ENCODE measurements around the gene RGP1. TPM values are rescaled to one million over a fixed set of nuclear protein-coding genes. Genes with fewer than 3 reads are reported as not detected.
A peak's percentile ranks its signal among the peaks of the same experiment; 100 is the strongest.

The RGP1 gene
- total and polyA plus RNA-seq, 9 of the 15 experiments (the other 6 are each of a cell fraction or from before 2014, with no cell fraction given), result 0.42 to 13.8 (median 6.7) TPM

DNA sequence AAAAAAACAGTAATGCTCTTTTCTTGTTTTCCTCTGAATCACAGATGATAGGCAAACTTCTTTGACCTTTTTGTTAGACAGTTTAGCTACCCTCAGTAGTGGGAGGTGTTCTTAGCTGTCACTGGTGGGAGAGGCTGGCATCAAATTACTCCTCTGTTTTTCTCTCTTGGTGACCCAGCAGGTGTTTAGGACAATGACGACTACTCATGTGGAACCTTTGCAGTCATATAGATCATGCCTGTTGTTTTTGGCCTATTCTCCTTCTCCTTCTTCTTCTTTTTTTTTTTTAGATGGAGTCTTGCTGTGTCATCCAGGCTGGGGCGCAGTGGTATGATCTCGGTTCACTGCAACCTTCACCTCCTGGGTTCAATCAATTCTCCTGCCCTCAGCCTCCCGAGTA lies 26.9 kb downstream of the RGP1 start:
- no peak overlapping the region; the same call in 1 of the 2 replicates for H3K4me2 ChIP-seq (ENCODE audit: insufficient read depth, low read length)
- no peak for FAIRE-seq
- TF ChIP-seq TCFL5 (CRISPR knock-in tag; conservative IDR thresholded peaks at IDR 0.05) (no peak), CBX1 (IDR thresholded peaks at IDR 0.05; ENCODE audit: low read depth) (no peak), ZNF584 (CRISPR knock-in tag; IDR thresholded peaks at IDR 0.05; ENCODE audit: low read depth) (no peak), NFE2 (IDR thresholded peaks at IDR 0.05; ENCODE audit: low read depth) (peak; percentile 52; the same call in 1 of the 2 replicates), ZNF778 (CRISPR knock-in tag; IDR thresholded peaks at IDR 0.05) (no peak), FOXM1 (IDR thresholded peaks at IDR 0.05; ENCODE audit: low read depth) (no peak), FOXM1 (CRISPR knock-in tag; IDR thresholded peaks at IDR 0.05; ENCODE audit: low read depth) (no peak), SMAD1 (IDR thresholded peaks at IDR 0.05; ENCODE audit: low read depth, low read length, partially characterized antibody) (no peak), ZNF384 (IDR thresholded peaks at IDR 0.05; ENCODE audit: low read depth, low read length) (peak; percentile 32; the same call in 1 of the 2 replicates), C11orf30 (IDR thresholded peaks at IDR 0.05; ENCODE audit: low read depth) (peak; percentile 40; the same call in 1 of the 2 replicates), ZKSCAN1 (IDR thresholded peaks at IDR 0.05; ENCODE audit: low read depth, low read length) (no peak), TAF9B (IDR thresholded peaks at IDR 0.05; ENCODE audit: partially characterized antibody) (no peak), MBD2 (IDR thresholded peaks at IDR 0.05; ENCODE audit: borderline replicate concordance, low read depth) (no peak)
- TF ChIP-seq, protein P1, sequence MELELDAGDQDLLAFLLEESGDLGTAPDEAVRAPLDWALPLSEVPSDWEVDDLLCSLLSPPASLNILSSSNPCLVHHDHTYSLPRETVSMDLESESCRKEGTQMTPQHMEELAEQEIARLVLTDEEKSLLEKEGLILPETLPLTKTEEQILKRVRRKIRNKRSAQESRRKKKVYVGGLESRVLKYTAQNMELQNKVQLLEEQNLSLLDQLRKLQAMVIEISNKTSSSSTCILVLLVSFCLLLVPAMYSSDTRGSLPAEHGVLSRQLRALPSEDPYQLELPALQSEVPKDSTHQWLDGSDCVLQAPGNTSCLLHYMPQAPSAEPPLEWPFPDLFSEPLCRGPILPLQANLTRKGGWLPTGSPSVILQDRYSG (tag; conservative IDR thresholded peaks at IDR 0.05; ENCODE audit: low read depth), result no peak
- TF ChIP-seq, protein P2, sequence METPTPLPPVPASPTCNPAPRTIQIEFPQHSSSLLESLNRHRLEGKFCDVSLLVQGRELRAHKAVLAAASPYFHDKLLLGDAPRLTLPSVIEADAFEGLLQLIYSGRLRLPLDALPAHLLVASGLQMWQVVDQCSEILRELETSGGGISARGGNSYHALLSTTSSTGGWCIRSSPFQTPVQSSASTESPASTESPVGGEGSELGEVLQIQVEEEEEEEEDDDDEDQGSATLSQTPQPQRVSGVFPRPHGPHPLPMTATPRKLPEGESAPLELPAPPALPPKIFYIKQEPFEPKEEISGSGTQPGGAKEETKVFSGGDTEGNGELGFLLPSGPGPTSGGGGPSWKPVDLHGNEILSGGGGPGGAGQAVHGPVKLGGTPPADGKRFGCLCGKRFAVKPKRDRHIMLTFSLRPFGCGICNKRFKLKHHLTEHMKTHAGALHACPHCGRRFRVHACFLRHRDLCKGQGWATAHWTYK (CRISPR knock-in tag; IDR thresholded peaks at IDR 0.05), result no peak
- TF ChIP-seq, protein P3, sequence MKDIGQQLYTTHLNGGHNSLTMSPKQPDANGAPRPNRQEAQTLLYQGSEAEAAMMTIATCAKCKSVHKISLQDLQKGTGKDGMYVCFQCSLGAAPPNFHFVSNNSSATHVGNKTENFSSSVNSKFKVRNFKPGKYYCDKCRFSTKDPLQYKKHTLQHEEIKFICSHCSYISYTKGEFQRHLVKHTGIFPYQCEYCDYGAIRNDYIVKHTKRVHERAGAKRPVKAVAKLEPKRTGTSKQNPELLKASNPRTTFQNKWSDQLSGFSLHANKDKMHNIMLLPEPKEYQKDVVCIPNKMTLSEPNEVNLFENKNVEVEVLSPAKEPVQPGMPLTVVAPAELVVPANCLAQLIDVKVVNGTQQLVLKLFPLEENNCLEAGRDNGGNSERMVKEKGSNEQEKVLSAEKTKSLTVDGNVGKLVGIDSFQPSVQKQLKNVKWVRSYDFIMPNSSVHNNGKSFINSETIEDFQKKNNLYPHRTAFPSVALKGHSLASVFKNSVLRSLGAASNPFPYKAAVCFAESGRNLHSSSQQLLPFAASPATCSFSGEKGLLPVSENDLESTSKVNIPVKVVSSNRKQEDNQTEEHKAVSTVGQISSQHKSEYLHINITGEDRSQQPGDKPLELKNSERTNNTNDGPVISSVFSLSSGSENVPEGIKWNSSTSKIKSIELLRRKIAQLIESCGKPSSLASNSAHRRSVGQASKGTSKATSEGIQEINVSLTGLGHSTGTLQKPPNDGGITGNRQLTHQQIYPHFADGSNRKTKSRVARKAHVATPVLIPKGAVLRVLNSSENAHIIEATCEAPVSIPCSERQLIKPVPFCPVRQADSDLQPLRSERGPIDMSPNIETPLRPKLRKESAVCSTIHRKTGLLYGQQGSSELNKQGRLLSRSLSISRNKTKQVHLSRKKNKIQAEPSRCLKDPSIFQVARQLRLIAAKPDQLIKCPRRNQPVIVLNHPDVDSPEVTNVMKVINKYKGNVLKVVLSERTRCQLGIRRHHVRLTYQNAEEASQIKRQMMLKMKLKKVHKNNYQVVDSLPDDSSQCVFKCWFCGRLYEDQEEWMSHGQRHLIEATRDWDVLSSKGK (CRISPR knock-in tag; IDR thresholded peaks at IDR 0.05), result no peak
- TF ChIP-seq, protein P4, sequence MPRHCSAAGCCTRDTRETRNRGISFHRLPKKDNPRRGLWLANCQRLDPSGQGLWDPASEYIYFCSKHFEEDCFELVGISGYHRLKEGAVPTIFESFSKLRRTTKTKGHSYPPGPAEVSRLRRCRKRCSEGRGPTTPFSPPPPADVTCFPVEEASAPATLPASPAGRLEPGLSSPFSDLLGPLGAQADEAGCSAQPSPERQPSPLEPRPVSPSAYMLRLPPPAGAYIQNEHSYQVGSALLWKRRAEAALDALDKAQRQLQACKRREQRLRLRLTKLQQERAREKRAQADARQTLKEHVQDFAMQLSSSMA (CRISPR knock-in tag; IDR thresholded peaks at IDR 0.05), result no peak

More for the DNA sequence above, 26.9 kb downstream of the RGP1 start:
- Histone ChIP-seq H2AFZ (ENCODE audit: low read depth, low read length) (no peak overlapping the region), H3K4me3 (no peak overlapping the region), H3K9me3 (replicated peaks; ENCODE audit: control insufficient read depth, insufficient read depth, low read depth, low read length) (no peaks in the 10 kb centered on the region), H3K27ac (ENCODE audit: extremely low read depth, low read depth, low read length) (peak overlapping the region; percentile 73; the same call in 1 of the 3 replicates), H4K20me1 (replicated peaks; ENCODE audit: control insufficient read depth, insufficient read depth, low read length) (no peaks in the 10 kb centered on the region), H3K27me3 (ENCODE audit: control insufficient read depth in 2 of 2, insufficient read depth in 2 of 2, low read length in 2 of 2) (no peaks in the 10 kb centered on the region), H3K4me1 (replicated peaks in 1 of 2; ENCODE audit: control insufficient read depth in 2 of 2, insufficient read depth in 2 of 2, low read length in 2 of 2) (peaks cover 6 to 21% of the 10 kb centered on the region in 2 experiments; a peak in 4 of 5 replicates), H3K9ac (ENCODE audit: insufficient read depth in 1 of 2, low read depth in 2 of 2, low read length in 2 of 2) (no peak overlapping the region), H3K9me1 (ENCODE audit: control insufficient read depth, insufficient read depth, low read length) (no peaks in the 10 kb centered on the region), H3K36me3 (ENCODE audit: control insufficient read depth, insufficient read depth, low read length) (0 out of 3 replicates have a peak, but pooled peaks cover 4% of the 10 kb centered on the region), H3K79me2 (ENCODE audit: control insufficient read depth, insufficient read depth, low read length) (peaks cover 3% of the 10 kb centered on the region; the same call in 2 of the 3 replicates)
- ATAC-seq, result peak; percentile 51; the same call in 2 of the 3 replicates
- ChIA-PET POLR2A (interaction anchor here (0.9 kb wide), 1 partner anchor 9 kb away, joined by 3 read pairs; no protein-coding TSS in a partner anchor), CTCF (ENCODE audit: low intra/inter-chr PET ratio) (interaction anchor here (0.6 kb wide), 1 partner anchor 419 kb away, joined by 6 read pairs; no protein-coding TSS in a partner anchor)
- intact Hi-C loops (cut with micrococcal nuclease) (loop anchor here (5.0 kb wide), 1 partner anchor 39 kb away; no protein-coding TSS in a partner anchor), in situ Hi-C loops (cut with MboI) (no loop called here)
- no TSS peak for BruUV-seq (replicated peaks)
- WGBS (ENCODE audit: insufficient coverage, low coverage, missing lambda C conversion rate), result 38% methylated on average over 3 of the region's 4 CpGs
- DNase-seq (ENCODE audit: extremely low read depth in 1 of 4, low spot score in 3 of 4), result peak in 2 of 4 experiments; percentile 8 to 20
